HepG2 (cell line): ENCODE results near the gene MGAT4D. TPM values are rescaled to one million over a fixed set of nuclear protein-coding genes. Genes with fewer than 3 reads are reported as not detected.

Source experiments
- ATAC-seq: fragments of 200-7000 bp; cut with Tn5 transposase; 3 replicates; pipeline ENCODE4 v1.9.1; 2020; ENCODE audit warnings: mild to moderate bottlenecking, moderate library complexity
- BruUV-seq: library from RNA; stranded (reverse); fragments of 400-500 nt; replicated peaks from 2 replicates; lab custom pipeline; 2021; lab: Mats Ljungman, UMichigan
- CTCF ChIA-PET: fragments of 300-600 bp; formaldehyde crosslinking; extraction: SDS; loops from one replicate; lab custom pipeline; 2021; ENCODE audit warnings: low total read pairs, inconsistent platforms, low intra/inter-chr PET ratio; lab: Yijun Ruan, JAX
- POLR2A ChIA-PET: fragments of 350-600 bp; sonication (Branson Sonifier 250); formaldehyde crosslinking; loops from one replicate; lab custom pipeline; 2020; ENCODE audit warnings: antibody characterized with exemption, inconsistent platforms; lab: Yijun Ruan, JAX
- DNase-seq: peaks from one replicate; pipeline ENCODE4 v3.0.0-alpha.2; 2015; ENCODE audit warnings: low spot score
- FAIRE-seq: peaks from 3 replicates; lab custom pipeline; 2011; peaks lifted over from hg19 to GRCh38; lab: Jason Lieb, UNC
- H2AFZ ChIP-seq: one replicate; pipeline ENCODE4 v1.6.1; 2011; ENCODE audit warnings: low read length, inconsistent platforms
- H3K27ac ChIP-seq: fragments of 300-600 bp; 3 replicates; pipeline ENCODE4 v1.8.0; 2011; ENCODE audit warnings: mixed run types, mild to moderate bottlenecking, mixed read lengths, low read length, inconsistent platforms; ENCODE audit not compliant: insufficient read depth; ENCODE audit errors: extremely low read length
- H3K27me3 ChIP-seq, 2 experiments: fragments of 200-600 bp in 1 of 2; 2 replicates in 1 of 2; 3 replicates in 1 of 2; pipeline versions ENCODE4 v1.6.0 to v1.8.0; 2011; ENCODE audit warnings: low read length in 2 of 2, mild to moderate bottlenecking in 2 of 2, moderate library complexity in 2 of 2, inconsistent platforms in 1 of 2; ENCODE audit not compliant: insufficient read depth in 2 of 2, control insufficient read depth in 1 of 2
- H3K36me3 ChIP-seq, 2 experiments: fragments of 200-600 bp in 1 of 2; replicated peaks in 1 of 2; 2 replicates in 1 of 2; 3 replicates in 1 of 2; pipeline versions ENCODE4 v1.5.1 to v1.8.0; 2011; ENCODE audit warnings: low read length in 2 of 2, inconsistent platforms in 1 of 2; ENCODE audit not compliant: insufficient read depth in 2 of 2, control insufficient read depth in 1 of 2
- H3K4me1 ChIP-seq: 2 replicates; pipeline ENCODE4 v1.5.1; 2012; ENCODE audit warnings: low read length, inconsistent platforms; ENCODE audit not compliant: insufficient read depth
- H3K4me2 ChIP-seq: 2 replicates; pipeline ENCODE4 v1.6.0; 2011; ENCODE audit warnings: low read depth, low read length, inconsistent platforms
- H3K4me3 ChIP-seq, 3 experiments: fragments of 200-600 bp in 1 of 3; sonication (generic), shearing (Covaris generic) in 1 of 3; replicated peaks in 1 of 3; 2 replicates each; pipeline ENCODE4 v1.5.1; 2011 to 2016; ENCODE audit warnings: low read length in 3 of 3, inconsistent platforms in 2 of 3, low read depth in 2 of 3, mild to moderate bottlenecking in 2 of 3, control low read depth in 1 of 3, mixed read lengths in 1 of 3; ENCODE audit not compliant: insufficient read depth in 1 of 3
- H3K79me2 ChIP-seq: one replicate; pipeline ENCODE4 v1.6.1; 2011; ENCODE audit warnings: low read length, inconsistent platforms; ENCODE audit not compliant: insufficient read depth
- H3K9ac ChIP-seq: 2 replicates; pipeline ENCODE4 v1.6.0; 2011; ENCODE audit warnings: mild to moderate bottlenecking, low read depth, low read length, inconsistent platforms; ENCODE audit not compliant: insufficient read depth
- H3K9me3 ChIP-seq: 2 replicates; pipeline ENCODE4 v1.5.1; 2012; ENCODE audit warnings: mild to moderate bottlenecking, low read length
- H4K20me1 ChIP-seq: 2 replicates; pipeline ENCODE4 v1.6.0; 2011; ENCODE audit warnings: inconsistent platforms, mild to moderate bottlenecking, low read length, moderate library complexity; ENCODE audit not compliant: insufficient read depth
- CHD2 ChIP-seq: IDR thresholded peaks from 2 replicates; pipeline ENCODE4 v1.6.1; 2011; ENCODE audit warnings: low read depth, low read length, improper control_type of control experiment
- EP300 ChIP-seq, 3 experiments: sonication (generic) in 1 of 3; formaldehyde crosslinking in 1 of 3; IDR thresholded peaks; 2 replicates each; pipeline versions ENCODE4 v1.5.1 to v1.6.1; 2011 to 2020; ENCODE audit warnings: low read depth in 2 of 3, low read length in 2 of 3, borderline replicate concordance in 1 of 3, improper control_type of control experiment in 1 of 3, mild to moderate bottlenecking in 1 of 3, missing genetic modification reagents in 1 of 3, moderate library complexity in 1 of 3
- HNF4A ChIP-seq: sonication (generic); formaldehyde crosslinking; IDR thresholded peaks from 2 replicates; pipeline ENCODE4 v1.4.0; 2020; ENCODE audit warnings: missing genetic modification reagents
- PLRG1 ChIP-seq: fragments of 450-650 bp; conservative IDR thresholded peaks from 2 replicates; pipeline ENCODE4 v1.6.1; 2016
- SP1 ChIP-seq, 2 experiments: fragments of 450-650 bp in 1 of 2; sonication (generic) in 1 of 2; formaldehyde crosslinking in 1 of 2; IDR thresholded peaks; 2 replicates each; pipeline versions ENCODE4 v1.4.0 to v1.6.1; 2016 to 2020; ENCODE audit warnings: missing genetic modification reagents in 1 of 2
- ZIK1 ChIP-seq: sonication (generic); formaldehyde crosslinking; IDR thresholded peaks from 2 replicates; pipeline ENCODE4 v1.5.0; 2020; ENCODE audit warnings: mild to moderate bottlenecking, low read depth, missing genetic modification reagents, borderline replicate concordance
- ZNF180 ChIP-seq: sonication (generic); formaldehyde crosslinking; IDR thresholded peaks from 2 replicates; pipeline ENCODE4 v1.4.0; 2020; ENCODE audit warnings: low read depth, missing genetic modification reagents, borderline replicate concordance
- ZNF235 ChIP-seq: sonication (generic); formaldehyde crosslinking; IDR thresholded peaks from 2 replicates; pipeline ENCODE4 v1.8.1; 2023; ENCODE audit warnings: mild to moderate bottlenecking, missing genetic modification reagents, borderline replicate concordance
- ZNF616 ChIP-seq: sonication (generic); formaldehyde crosslinking; IDR thresholded peaks from 2 replicates; pipeline ENCODE4 v1.5.0; 2020; ENCODE audit warnings: low read depth, mild to moderate bottlenecking, missing genetic modification reagents
- ZSCAN21 ChIP-seq: sonication (generic); formaldehyde crosslinking; IDR thresholded peaks from 2 replicates; pipeline ENCODE4 v1.8.0; 2022; ENCODE audit warnings: mild to moderate bottlenecking, missing genetic modification reagents, moderate library complexity, borderline replicate concordance
- ZSCAN9 ChIP-seq: IDR thresholded peaks from 2 replicates; pipeline ENCODE4 v1.6.1; 2016; ENCODE audit warnings: borderline replicate concordance
- WGBS: methylation state at CpG from one replicate; pipeline ENCODE4 v1.1.6; 2017; ENCODE audit warnings: low lambda C conversion rate; 5-methylcytosine and 5-hydroxymethylcytosine counted together
- in situ Hi-C: cut with HindIII; loops from 2 replicates; pipeline ENCODE4 v1.10.0; 2017; ENCODE audit warnings: low pct_unique_long_range_greater_than_20kb; ENCODE audit not compliant: extremely low pct_ligation_motif_present
- intact Hi-C: fragments of 100-400 bp; cut with micrococcal nuclease; formaldehyde crosslinking; loops from one replicate; pipeline ENCODE4 v1.10.0; 2022; ENCODE audit not compliant: unreplicated experiment
- polyA plus RNA-seq, 8 experiments: library from polyadenylated mRNA; depleted of rRNA in 3 of 8; stranded (reverse) in 7 of 8; unstranded in 1 of 8; fragments of >200 nt; fragmentation: Illumina TruSeq in 4 of 8; extraction: Trizol in 4 of 8; gene quantifications; 2 replicates each; pipeline versions ENCODE4 v1.2.1 to v1.2.3, GENCODE V29; 2011 to 2016; ENCODE audit warnings: low read depth in 4 of 8, missing spikeins in 1 of 8, mixed read lengths in 1 of 8; ENCODE audit not compliant: insufficient read depth in 1 of 8
- total RNA-seq, 5 experiments: library from RNA; depleted of rRNA; stranded (reverse); fragments of >200 nt; fragmentation: Illumina TruSeq; extraction: Trizol; gene quantifications; 2 replicates each; pipeline ENCODE4 v1.2.3, GENCODE V29; 2016; ENCODE audit warnings: low read depth in 1 of 5
- TF ChIP-seq, protein P1 (sequence below): sonication (generic); formaldehyde crosslinking; IDR thresholded peaks from 2 replicates; pipeline ENCODE4 v1.4.0; 2020; ENCODE audit warnings: missing genetic modification reagents
- TF ChIP-seq, protein P2 (sequence below): sonication (generic); formaldehyde crosslinking; IDR thresholded peaks from 2 replicates; pipeline ENCODE4 v1.5.0; 2020; ENCODE audit warnings: missing genetic modification reagents
- TF ChIP-seq, protein P3 (sequence below): sonication (generic); formaldehyde crosslinking; IDR thresholded peaks from 2 replicates; pipeline ENCODE4 v1.5.1; 2020; ENCODE audit warnings: missing genetic modification reagents, mild to moderate bottlenecking, borderline replicate concordance
- TF ChIP-seq, protein P4 (sequence below): fragments of 450-650 bp; IDR thresholded peaks from 2 replicates; pipeline ENCODE4 v1.6.1; 2016
- TF ChIP-seq, protein P5 (sequence below): sonication (generic); formaldehyde crosslinking; IDR thresholded peaks from 2 replicates; pipeline ENCODE4 v1.4.0; 2020; ENCODE audit warnings: mild to moderate bottlenecking, missing genetic modification reagents, borderline replicate concordance

MGAT4D gene
- total and polyA plus RNA-seq, 2 of the 13 experiments (the other 11 are each of a cell fraction or from before 2014, with no cell fraction given), result not detected

DNA sequence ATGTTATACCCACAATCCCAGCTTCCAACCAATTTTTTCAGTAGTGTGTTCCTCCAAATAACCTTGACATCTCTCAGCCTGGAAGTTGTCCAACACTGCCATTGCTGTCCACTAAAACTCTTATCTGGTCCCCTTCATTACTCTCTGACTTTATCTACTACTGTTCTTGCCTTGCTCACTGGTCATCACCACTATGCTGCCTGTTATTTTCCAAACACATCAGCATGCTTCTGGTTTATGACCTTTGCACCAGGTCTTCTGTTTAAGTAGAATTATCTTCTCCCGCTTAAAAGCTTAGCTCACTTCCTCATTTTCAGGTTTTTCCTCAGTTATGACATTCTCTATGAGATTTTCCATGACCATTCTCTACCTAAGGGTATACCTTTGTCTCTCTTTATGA, 31.3 kb upstream of the MGAT4D start:
- in situ Hi-C loops, result no loop called here
- no TSS peak for BruUV-seq
- H3K9ac ChIP-seq, result no peak overlapping the region
- DNase-seq (peak; percentile 83), FAIRE-seq (peak; percentile 18), ATAC-seq (peak; percentile 89)
- no peaks in the 10 kb centered on the region for H4K20me1 ChIP-seq
- H3K27me3 ChIP-seq, result no peaks in the 10 kb centered on the region; a peak in 1 of 5 replicates
- H3K79me2 ChIP-seq, result peaks cover 13% of the 10 kb centered on the region
- H3K4me3 ChIP-seq, result peak overlapping the region in 1 of 3 experiments; percentile 8; a peak in 2 of 6 replicates
- H3K4me2 ChIP-seq, result peak overlapping the region; percentile 31
- intact Hi-C loops, result loop anchor here (5.0 to 10.0 kb wide), 2 partner anchors 38 to 225 kb away; partner anchors contain the start of genes TBC1D9 and UCP1
- WGBS, result 12% methylated on average over 1 of the region's 1 CpG
- ChIA-PET CTCF (no interaction called here), POLR2A (interaction anchor here (1.6 kb wide), 1 partner anchor 101 kb away, joined by 5 read pairs; the partner anchor contains the start of gene CLGN)
- H2AFZ ChIP-seq, result no peak overlapping the region
- peaks cover 0 to 7% of the 10 kb centered on the region in 2 experiments; a peak in 1 of 5 replicates for H3K36me3 ChIP-seq
- peak overlapping the region; percentile 61 for H3K27ac ChIP-seq
- H3K9me3 ChIP-seq, result no peaks in the 10 kb centered on the region
- peaks cover 29% of the 10 kb centered on the region for H3K4me1 ChIP-seq
- TF ChIP-seq HNF4A, result peak; percentile 89
- TF ChIP-seq EP300 (IDR thresholded peaks at IDR 0.05; ENCODE audit: low read depth in 2 of 2, low read length in 2 of 2), result peak in 1 of 2 experiments; percentile 24; a peak in 1 of 4 replicates
- TF ChIP-seq EP300 (CRISPR knock-in tag; IDR thresholded peaks at IDR 0.05; ENCODE audit: borderline replicate concordance), result no peak
- TF ChIP-seq, protein P1, sequence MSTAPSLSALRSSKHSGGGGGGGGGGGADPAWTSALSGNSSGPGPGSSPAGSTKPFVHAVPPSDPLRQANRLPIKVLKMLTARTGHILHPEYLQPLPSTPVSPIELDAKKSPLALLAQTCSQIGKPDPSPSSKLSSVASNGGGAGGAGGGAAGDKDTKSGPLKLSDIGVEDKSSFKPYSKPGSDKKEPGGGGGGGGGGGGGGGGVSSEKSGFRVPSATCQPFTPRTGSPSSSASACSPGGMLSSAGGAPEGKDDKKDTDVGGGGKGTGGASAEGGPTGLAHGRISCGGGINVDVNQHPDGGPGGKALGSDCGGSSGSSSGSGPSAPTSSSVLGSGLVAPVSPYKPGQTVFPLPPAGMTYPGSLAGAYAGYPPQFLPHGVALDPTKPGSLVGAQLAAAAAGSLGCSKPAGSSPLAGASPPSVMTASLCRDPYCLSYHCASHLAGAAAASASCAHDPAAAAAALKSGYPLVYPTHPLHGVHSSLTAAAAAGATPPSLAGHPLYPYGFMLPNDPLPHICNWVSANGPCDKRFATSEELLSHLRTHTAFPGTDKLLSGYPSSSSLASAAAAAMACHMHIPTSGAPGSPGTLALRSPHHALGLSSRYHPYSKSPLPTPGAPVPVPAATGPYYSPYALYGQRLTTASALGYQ, result no peak
- TF ChIP-seq CHD2, result no peak
- TF ChIP-seq SP1 (IDR thresholded peaks at IDR 0.05), result no peak
- TF ChIP-seq SP1 (CRISPR knock-in tag; IDR thresholded peaks at IDR 0.05), result no peak
- no peak for TF ChIP-seq PLRG1
- no peak for TF ChIP-seq ZNF616
- peak; percentile 76; the same call in 1 of the 2 replicates for TF ChIP-seq ZSCAN9 (CRISPR knock-in tag)
- TF ChIP-seq, protein P2, sequence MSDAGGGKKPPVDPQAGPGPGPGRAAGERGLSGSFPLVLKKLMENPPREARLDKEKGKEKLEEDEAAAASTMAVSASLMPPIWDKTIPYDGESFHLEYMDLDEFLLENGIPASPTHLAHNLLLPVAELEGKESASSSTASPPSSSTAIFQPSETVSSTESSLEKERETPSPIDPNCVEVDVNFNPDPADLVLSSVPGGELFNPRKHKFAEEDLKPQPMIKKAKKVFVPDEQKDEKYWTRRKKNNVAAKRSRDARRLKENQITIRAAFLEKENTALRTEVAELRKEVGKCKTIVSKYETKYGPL (CRISPR knock-in tag), result no peak
- TF ChIP-seq ZNF180, result no peak
- no peak for TF ChIP-seq ZNF235 (CRISPR knock-in tag)
- TF ChIP-seq ZSCAN21 (CRISPR knock-in tag), result no peak
- TF ChIP-seq, protein P3, sequence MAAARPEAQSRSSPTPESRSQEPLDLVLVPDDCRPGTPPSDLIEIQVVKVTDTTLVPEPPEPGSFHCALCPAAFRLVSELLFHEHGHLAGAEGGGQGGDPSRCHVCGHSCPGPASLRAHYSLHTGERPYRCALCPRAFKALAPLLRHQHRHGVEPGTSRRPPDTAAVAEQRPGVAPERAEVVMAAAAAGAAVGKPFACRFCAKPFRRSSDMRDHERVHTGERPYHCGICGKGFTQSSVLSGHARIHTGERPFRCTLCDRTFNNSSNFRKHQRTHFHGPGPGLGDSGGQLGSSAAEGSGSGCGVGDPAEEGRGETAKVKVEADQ (CRISPR knock-in tag), result no peak
- TF ChIP-seq, protein P4, sequence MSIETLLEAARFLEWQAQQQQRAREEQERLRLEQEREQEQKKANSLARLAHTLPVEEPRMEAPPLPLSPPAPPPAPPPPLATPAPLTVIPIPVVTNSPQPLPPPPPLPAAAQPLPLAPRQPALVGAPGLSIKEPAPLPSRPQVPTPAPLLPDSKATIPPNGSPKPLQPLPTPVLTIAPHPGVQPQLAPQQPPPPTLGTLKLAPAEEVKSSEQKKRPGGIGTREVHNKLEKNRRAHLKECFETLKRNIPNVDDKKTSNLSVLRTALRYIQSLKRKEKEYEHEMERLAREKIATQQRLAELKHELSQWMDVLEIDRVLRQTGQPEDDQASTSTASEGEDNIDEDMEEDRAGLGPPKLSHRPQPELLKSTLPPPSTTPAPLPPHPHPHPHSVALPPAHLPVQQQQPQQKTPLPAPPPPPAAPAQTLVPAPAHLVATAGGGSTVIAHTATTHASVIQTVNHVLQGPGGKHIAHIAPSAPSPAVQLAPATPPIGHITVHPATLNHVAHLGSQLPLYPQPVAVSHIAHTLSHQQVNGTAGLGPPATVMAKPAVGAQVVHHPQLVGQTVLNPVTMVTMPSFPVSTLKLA, result peak; percentile 44; the same call in 1 of the 2 replicates
- TF ChIP-seq ZIK1 (CRISPR knock-in tag), result no peak
- TF ChIP-seq, protein P5, sequence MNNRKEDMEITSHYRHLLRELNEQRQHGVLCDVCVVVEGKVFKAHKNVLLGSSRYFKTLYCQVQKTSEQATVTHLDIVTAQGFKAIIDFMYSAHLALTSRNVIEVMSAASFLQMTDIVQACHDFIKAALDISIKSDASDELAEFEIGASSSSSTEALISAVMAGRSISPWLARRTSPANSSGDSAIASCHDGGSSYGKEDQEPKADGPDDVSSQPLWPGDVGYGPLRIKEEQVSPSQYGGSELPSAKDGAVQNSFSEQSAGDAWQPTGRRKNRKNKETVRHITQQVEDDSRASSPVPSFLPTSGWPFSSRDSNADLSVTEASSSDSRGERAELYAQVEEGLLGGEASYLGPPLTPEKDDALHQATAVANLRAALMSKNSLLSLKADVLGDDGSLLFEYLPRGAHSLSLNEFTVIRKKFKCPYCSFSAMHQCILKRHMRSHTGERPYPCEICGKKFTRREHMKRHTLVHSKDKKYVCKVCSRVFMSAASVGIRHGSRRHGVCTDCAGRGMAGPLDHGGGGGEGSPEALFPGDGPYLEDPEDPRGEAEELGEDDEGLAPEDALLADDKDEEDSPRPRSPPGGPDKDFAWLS (CRISPR knock-in tag), result no peak
